Rectal smooth muscle tissue (tissue), 1 donor: Measurements from ENCODE around the gene ST3GAL4.

Experiments
- H3K27ac ChIP-seq: one replicate; pipeline ENCODE4 v1.7.0; 2013; ENCODE audit warnings: low read depth, low read length, inconsistent platforms
- H3K27me3 ChIP-seq: one replicate; pipeline ENCODE4 v1.7.0; 2013; ENCODE audit warnings: low read length; ENCODE audit not compliant: control insufficient read depth, insufficient read depth
- H3K36me3 ChIP-seq: one replicate; pipeline ENCODE4 v1.7.0; 2013; ENCODE audit warnings: low read length; ENCODE audit not compliant: control insufficient read depth, insufficient read depth
- H3K4me1 ChIP-seq: one replicate; pipeline ENCODE4 v1.7.0; 2013; ENCODE audit warnings: low read length; ENCODE audit not compliant: control insufficient read depth, insufficient read depth
- H3K4me3 ChIP-seq: one replicate; pipeline ENCODE4 v1.7.0; 2013; ENCODE audit warnings: low read length
- H3K9ac ChIP-seq: one replicate; pipeline ENCODE4 v1.7.0; 2013; ENCODE audit warnings: low read length

The ST3GAL4 gene

DNA sequence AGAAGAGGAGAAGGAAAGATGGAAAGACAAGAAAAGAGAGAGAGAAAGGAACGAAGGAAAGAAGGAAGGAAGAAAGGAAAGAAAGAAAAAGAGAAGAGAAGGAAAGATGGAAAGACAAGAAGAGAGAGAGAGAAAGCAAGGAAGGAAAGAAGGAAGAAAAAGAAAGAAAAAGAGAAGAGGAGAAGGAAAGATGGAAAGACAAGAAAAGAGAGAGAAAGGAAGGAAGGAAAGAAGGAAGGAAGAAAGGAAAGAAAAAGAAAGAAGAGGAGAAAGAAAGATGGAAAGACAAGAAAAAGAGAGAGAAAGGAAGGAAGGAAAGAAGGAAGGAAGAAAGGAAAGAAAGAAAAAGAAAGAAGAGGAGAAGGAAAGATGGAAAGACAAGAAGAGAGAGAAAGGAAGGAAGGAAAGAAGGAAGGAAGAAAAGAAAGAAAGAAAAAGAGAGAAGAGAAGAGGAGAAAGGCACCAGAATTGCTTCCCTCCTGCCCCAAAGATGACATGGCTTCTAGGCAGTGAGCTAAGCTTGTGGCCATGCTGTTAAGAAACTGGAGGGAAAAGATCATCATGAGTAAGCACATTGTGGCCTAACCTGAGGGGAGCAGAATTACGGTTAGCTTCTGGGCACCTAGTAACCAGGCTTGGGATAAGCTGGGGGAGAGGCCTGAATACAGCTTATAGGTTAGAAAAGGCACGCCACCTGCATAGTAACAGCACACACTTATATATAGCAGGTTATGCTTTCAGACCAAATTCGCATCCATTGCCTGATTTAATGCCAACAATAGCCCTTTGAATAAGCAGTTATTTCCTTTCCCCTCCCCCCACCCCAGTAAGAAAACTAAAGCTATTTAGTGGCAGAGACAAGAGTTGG, 2.3 kb upstream of the ST3GAL4 start:
- no peaks in the 10 kb centered on the region for H3K27me3 ChIP-seq
- no peaks in the 10 kb centered on the region for H3K36me3 ChIP-seq
- no peak overlapping the region for H3K4me3 ChIP-seq
- no peak overlapping the region for H3K9ac ChIP-seq
- no peak overlapping the region for H3K27ac ChIP-seq
- H3K4me1 ChIP-seq, result peaks cover 30% of the 10 kb centered on the region

DNA sequence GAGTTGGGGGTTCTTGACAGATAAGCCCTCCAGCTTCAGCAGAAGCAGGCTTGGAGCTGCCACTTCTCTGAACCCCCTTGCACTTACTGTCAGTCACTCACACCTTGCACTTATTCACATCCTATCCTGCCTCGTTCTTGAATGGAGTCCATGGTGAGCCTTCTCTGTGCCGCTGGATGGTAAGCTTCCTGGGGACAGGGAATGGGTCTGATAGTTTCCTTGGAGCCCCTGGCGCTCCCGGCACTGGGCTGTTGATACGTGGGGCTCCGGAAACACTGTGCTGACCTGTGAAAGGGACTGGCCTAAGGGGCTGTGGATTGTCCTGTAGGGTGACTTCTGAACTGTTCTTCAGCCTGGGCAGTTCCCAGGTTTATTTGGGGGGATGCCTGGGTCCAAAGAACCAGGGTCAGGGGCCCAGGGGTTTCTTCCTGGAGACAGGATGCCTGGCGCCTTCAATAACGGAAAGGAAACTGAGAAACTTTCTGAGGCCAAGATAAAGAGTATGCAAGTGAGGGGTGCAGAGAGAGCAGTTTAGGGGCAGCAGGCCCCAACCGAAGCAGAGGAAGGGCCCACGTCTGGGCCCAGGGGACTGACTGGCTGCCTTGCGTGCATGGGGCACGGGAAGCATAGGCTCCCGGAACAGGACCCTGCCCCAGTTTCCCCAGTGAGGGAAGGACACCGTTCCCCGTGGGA, 709 bp upstream of the ST3GAL4 start:
- Histone ChIP-seq H3K27ac (peak overlapping the region; percentile 80), H3K27me3 (no peaks in the 10 kb centered on the region), H3K4me1 (peaks cover 29% of the 10 kb centered on the region), H3K36me3 (no peaks in the 10 kb centered on the region), H3K4me3 (peak overlapping the region; percentile 93), H3K9ac (peak overlapping the region; percentile 38)

DNA sequence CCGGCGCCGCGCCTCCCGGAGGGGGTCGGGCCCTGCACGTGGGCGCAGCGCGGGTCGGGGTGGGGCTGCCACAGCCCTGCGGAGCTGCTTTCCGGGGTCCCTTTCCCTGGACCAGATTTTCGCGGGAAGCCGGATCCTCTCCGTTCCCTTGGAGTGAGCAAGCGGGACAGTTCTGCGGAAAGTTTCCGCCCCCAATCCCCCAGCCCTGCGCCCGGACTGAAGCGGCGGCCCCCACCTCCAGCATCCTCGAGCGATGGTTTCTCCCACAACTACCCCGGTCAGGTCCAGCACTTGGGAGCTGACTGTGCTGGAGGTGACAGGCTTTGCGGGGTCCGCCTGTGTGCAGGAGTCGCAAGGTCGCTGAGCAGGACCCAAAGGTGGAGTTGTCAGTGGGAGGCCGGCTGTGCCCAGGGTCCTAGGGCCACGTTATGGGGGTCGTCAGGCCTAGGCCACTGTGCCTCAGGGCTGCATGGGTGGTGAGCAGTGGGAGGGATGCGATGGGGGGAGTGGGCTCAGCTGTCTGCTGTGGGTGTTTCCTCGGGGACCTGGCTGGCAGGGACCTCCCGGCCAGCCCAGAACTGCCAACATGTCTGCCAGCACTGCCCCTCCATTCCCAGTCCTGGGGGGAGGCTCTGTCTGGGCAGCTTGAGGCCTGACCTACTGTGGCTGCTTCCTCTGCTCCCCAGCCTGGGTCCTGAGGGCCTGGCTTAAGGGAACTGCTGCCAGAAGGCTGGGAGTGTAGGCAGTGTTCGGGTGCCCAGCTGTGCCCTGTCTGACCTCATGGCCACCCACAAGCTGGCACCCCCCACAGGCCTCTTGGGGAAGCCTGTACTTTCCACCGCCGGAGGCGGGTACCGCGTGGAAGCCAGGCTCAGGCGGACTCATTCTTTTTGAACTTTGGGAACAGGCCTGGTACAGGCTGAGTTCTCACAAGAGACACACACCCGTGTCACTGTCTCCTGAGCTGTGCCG, 726 bp downstream of the ST3GAL4 start:
- Histone ChIP-seq H3K9ac (peak overlapping the region; percentile 32), H3K27ac (peak overlapping the region; percentile 76), H3K4me1 (peaks cover 33% of the 10 kb centered on the region), H3K4me3 (peak overlapping the region; percentile 93), H3K36me3 (no peaks in the 10 kb centered on the region), H3K27me3 (no peaks in the 10 kb centered on the region)

GRCh38 chr11:126357055-126357962, 1.8 kb downstream of the ST3GAL4 start:
- H3K27ac ChIP-seq, result peak overlapping the region; percentile 73
- H3K4me1 ChIP-seq, result peaks cover 33% of the 10 kb centered on the region
- no peaks in the 10 kb centered on the region for H3K36me3 ChIP-seq
- H3K4me3 ChIP-seq, result peak overlapping the region; percentile 93
- no peaks in the 10 kb centered on the region for H3K27me3 ChIP-seq
- no peak overlapping the region for H3K9ac ChIP-seq

DNA sequence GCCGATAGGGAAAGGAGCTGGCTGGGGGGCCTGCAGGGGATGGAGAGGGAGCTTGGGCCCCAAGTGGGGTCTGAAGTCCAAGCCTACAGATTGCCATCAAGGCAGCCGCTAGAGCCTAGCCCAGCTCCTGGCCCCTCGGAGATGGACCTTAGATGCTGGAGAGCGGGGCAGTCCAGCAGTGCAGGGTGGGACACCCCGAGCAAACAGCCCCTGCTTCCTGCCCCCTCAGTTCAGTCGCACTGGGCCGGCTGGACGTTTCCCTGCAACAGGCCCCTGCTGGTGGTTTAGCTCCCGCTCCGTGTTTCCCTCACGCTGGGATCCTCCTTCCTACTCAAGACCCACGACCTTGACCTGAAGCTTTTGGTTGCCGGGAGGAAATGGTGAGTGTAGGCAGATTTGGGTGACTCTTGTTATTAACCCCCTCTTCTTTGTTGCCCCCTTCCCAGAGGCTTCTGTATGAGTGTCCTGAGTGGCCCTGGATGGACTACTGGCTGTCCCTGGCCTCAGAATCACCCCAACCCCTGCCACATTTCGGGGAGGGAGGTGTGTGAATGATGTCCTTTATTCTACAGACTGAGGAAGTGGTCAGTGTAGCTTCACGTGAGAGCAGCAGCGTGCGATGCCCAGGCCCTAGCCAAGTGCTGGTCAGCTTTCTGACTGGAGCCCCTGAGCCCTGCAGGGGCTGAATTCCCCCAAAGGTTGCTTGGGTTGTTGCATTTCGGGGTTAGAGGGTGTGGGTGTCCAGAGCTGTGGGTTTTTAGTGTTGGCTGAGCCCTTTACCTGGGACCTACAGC, 2.7 kb downstream of the ST3GAL4 start:
- Histone ChIP-seq H3K9ac (no peak overlapping the region), H3K27ac (peak overlapping the region; percentile 73), H3K4me1 (peaks cover 33% of the 10 kb centered on the region), H3K36me3 (no peaks in the 10 kb centered on the region), H3K4me3 (peak overlapping the region; percentile 93), H3K27me3 (no peaks in the 10 kb centered on the region)

DNA sequence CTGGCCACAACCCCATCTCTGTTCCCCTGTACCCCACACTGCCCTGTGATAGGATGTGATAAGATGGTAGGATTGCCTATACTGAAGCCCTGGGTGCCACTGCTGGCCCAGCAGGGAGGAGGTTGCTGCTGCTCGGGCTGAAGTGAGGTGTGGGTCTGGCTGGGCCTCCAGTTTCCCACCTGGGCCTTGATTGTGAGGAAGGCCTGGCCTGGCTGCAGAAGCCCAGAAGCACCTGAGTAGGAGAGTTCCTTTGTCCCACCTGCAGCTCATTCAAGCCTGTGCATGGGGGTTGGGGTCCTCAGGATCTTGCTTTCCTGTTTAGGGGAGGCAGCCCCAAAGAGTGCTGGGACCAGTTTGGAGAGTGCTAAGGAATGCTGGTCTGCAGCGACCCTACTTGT, 3.3 kb downstream of the ST3GAL4 start:
- H3K27me3 ChIP-seq, result no peaks in the 10 kb centered on the region
- no peak overlapping the region for H3K27ac ChIP-seq
- peaks cover 29% of the 10 kb centered on the region for H3K4me1 ChIP-seq
- H3K36me3 ChIP-seq, result no peaks in the 10 kb centered on the region
- no peak overlapping the region for H3K4me3 ChIP-seq
- no peak overlapping the region for H3K9ac ChIP-seq

- H3K36me3 ChIP-seq, result no peaks in the 10 kb centered on the region
- H3K9ac ChIP-seq, result no peak overlapping the region
- H3K4me3 ChIP-seq, result peak overlapping the region; percentile 37
- H3K4me1 ChIP-seq, result peaks cover 28% of the 10 kb centered on the region
- peak overlapping the region; percentile 63 for H3K27ac ChIP-seq
- no peaks in the 10 kb centered on the region for H3K27me3 ChIP-seq
These were observed 4.1 kb downstream of the ST3GAL4 start for GRCh38 chr11:126359431-126360048.

- Histone ChIP-seq H3K36me3 (no peaks in the 10 kb centered on the region), H3K4me1 (peaks cover 28% of the 10 kb centered on the region), H3K4me3 (peak overlapping the region; percentile 37), H3K27ac (peak overlapping the region; percentile 32), H3K27me3 (no peaks in the 10 kb centered on the region), H3K9ac (no peak overlapping the region)
These were observed 4.6 kb downstream of the ST3GAL4 start for GRCh38 chr11:126360049-126360446.

DNA sequence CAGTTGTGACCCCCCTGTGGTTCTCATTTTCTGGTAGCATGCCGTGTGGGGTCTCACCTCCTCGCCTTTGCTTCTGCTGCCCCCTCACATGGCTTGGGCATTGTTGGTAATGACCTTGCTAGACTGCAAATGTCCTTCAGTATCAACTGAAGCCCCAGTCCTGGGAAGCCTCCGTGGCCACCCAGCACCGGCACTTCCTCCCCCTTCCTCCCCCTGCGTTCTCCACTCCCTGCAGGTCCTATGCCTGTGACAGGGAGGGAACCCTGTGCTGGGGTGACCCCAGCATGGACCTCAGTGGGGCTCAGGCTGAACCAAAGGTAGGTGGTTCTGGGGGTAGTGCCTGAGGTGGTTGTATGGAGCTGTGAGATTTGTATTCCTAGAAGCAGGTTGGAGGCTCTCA, 5.9 kb downstream of the ST3GAL4 start:
- no peak overlapping the region for H3K9ac ChIP-seq
- no peaks in the 10 kb centered on the region for H3K36me3 ChIP-seq
- no peak overlapping the region for H3K27ac ChIP-seq
- H3K4me1 ChIP-seq, result peaks cover 30% of the 10 kb centered on the region
- H3K27me3 ChIP-seq, result no peaks in the 10 kb centered on the region
- H3K4me3 ChIP-seq, result no peak overlapping the region

DNA sequence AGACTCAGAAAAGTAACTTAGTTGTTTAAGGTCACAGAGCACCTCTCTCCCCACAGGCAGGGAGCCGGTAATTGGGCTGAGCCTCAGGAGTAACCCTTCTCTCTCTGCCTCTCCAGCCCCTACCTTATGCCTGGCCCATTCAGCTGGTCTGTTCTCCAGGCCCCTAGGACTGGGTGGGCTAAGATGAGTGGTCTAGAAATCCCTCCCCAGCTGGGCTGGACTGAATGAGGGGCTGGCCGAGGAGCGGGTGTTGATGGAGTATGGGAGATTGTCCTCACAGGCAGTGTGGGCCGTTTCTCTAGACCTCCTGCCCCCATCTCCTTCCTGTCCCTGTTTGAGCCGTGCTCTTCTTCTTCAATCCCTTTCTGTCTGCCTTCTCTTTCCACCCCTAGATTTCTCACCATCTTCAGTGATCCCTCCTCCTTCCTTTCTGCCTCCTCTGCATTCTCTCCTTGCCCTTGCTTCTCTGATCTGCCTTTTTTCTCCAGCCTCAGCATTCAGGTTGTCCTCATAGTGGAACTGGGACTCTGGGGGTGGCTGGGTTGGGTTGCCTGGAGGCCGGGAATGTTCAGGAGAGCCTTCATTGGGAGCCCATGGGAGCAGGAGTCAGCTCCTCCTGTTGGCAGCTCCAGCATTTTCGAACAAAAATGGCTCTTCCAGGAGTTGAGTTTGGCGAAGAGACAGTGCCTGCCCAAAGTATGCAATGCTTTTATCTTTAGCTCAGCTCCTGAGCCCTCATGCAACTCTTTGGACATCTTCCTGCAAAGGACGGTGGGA, 7.6 kb downstream of the ST3GAL4 start:
- H3K4me1 ChIP-seq, result peaks cover 19% of the 10 kb centered on the region
- H3K27ac ChIP-seq, result no peak overlapping the region
- H3K36me3 ChIP-seq, result no peaks in the 10 kb centered on the region
- H3K27me3 ChIP-seq, result no peaks in the 10 kb centered on the region
- H3K9ac ChIP-seq, result no peak overlapping the region
- no peak overlapping the region for H3K4me3 ChIP-seq
